ENCODE measurements around the gene EDDM13.
A peak's percentile ranks its signal among the peaks of the same experiment; 100 is the strongest.

- TF ChIP-seq CTCF (IDR thresholded peaks at IDR 0.05) (peak; percentile 78 to 90 (median 82)), POLR2A (IDR thresholded peaks at IDR 0.05) (no peak)
Measured at GRCh38 chr19:56252699-56253422, 19.7 kb upstream of the EDDM13 start.

Data from right lobe of liver (tissue), 4 donors.